ENCODE measurements around the gene CST6.
A peak's percentile ranks its signal among the peaks of the same experiment; 100 is the strongest.
"Not testable (repeated sequence)": the region's sequence is repeated elsewhere in the genome, so short reads cannot be mapped to it uniquely, and the experiment has no call there.

CST6 gene

GRCh38 chr11:66015936-66016792, 4.4 kb downstream of the CST6 start:
- no peak for DNase-seq

GRCh38 chr11:66016793-66017177, 5.0 kb downstream of the CST6 start:
- DNase-seq: no peak

- DNase-seq: no peak
Observed at GRCh38 chr11:66017321-66017720, 5.5 kb downstream of the CST6 start.

- DNase-seq: no peak
Observed at GRCh38 chr11:66020212-66020611, 8.4 kb downstream of the CST6 start.

- peak; percentile 57 for DNase-seq
Observed at GRCh38 chr11:66020618-66021357, 9.0 kb downstream of the CST6 start.

GRCh38 chr11:66022401-66023185, 10.8 kb downstream of the CST6 start:
- peak; percentile 86 for DNase-seq

- DNase-seq: not testable (repeated sequence)
Observed at GRCh38 chr11:66023186-66023440, 11.3 kb downstream of the CST6 start.

GRCh38 chr11:66026017-66026529, 14.3 kb downstream of the CST6 start, which contains the start of gene CATSPER1:
Gene CATSPER1 (minus strand): TSS chr11:66026479. CDS start chr11:66026379, 100 bp downstream.
- DNase-seq: no peak

- DNase-seq: no peak
Observed at GRCh38 chr11:66032957-66033735, 21.3 kb downstream of the CST6 start.

- no peak for DNase-seq
Observed at GRCh38 chr11:66035653-66036333, 24.0 kb downstream of the CST6 start.

- DNase-seq: no peak
Observed at GRCh38 chr11:66036334-66036710, 24.5 kb downstream of the CST6 start.

- no peak for DNase-seq
Observed at GRCh38 chr11:66037327-66037726, 25.5 kb downstream of the CST6 start.

GRCh38 chr11:66039765-66040164, 28.0 kb downstream of the CST6 start:
- DNase-seq: no peak

- no peak for DNase-seq
Observed at GRCh38 chr11:66042227-66042995, 30.6 kb downstream of the CST6 start.

- no peak for DNase-seq
Observed at GRCh38 chr11:66042996-66043906, 31.4 kb downstream of the CST6 start.

GRCh38 chr11:66044757-66045156, 32.9 kb downstream of the CST6 start:
- DNase-seq: no peak

- peak; percentile 89 for DNase-seq
Observed at GRCh38 chr11:66045177-66045639, 33.4 kb downstream of the CST6 start.

GRCh38 chr11:66046901-66047300, 35.1 kb downstream of the CST6 start:
- no peak for DNase-seq

- DNase-seq: no peak
Observed at GRCh38 chr11:66047541-66048365, 35.9 kb downstream of the CST6 start.

All from activated CD4-positive, alpha-beta T cell treated with anti-CD3 and anti-CD28 coated beads, Interleukin-2, Interleukin-6, amounts not matched to agents 100 ng/mL and 50 ng/mL, durations not matched to agents 16 hours and 8 hours (primary cell).